Jurkat, Clone E6-1 (cell line): ENCODE results near the gene EIF3I.

Source experiments
- DNase-seq: peaks from one replicate; pipeline ENCODE4 v3.0.0-alpha.2; 2011; ENCODE audit warnings: low read depth, low spot score
- H3K4me3 ChIP-seq: 2 replicates; pipeline ENCODE4 v1.5.1; 2011; ENCODE audit warnings: mild to moderate bottlenecking, low read length, control low read depth, moderate library complexity

Gene EIF3I

DNA sequence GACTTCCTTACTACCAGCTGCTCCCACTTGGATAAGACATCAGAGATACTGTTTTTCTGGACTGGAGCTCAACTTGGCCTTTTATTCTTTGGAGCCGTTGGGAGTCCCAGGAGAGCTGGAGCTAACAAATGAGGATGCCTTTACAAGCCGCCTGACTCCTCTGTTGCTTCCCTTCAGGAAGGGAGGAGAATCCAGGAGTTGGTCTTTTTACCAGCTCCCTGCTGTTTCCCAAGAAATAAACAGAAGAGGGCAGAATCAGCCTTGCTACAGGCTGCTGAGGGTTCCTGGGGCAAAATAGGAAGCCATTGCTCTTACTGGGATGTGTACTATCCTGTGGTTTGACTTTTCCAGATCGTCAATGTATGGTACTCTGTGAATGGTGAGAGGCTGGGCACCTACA lies 1.5 kb downstream of the EIF3I start:
- peak overlapping the region; percentile 23 for H3K4me3 ChIP-seq
- DNase-seq, result no peak

DNA sequence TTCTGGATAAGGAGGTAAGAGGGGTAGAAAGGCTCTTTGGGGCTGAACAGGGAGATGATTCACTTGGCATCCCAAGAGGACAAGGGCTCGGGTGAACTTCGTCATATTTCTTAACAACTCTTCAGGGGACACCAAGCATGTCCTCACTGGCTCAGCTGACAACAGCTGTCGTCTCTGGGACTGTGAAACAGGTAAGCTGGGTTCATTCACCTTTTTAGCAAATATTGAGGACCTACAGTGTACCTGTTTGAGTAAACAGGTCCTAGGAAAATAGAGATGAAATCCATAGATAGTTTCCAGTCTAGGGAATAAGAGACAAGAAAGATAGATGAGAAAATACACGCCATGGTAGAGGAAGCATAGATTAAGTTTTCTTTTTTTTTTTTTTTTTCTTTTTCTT lies 2.1 kb downstream of the EIF3I start:
- H3K4me3 ChIP-seq, result no peak overlapping the region
- DNase-seq, result no peak

DNA sequence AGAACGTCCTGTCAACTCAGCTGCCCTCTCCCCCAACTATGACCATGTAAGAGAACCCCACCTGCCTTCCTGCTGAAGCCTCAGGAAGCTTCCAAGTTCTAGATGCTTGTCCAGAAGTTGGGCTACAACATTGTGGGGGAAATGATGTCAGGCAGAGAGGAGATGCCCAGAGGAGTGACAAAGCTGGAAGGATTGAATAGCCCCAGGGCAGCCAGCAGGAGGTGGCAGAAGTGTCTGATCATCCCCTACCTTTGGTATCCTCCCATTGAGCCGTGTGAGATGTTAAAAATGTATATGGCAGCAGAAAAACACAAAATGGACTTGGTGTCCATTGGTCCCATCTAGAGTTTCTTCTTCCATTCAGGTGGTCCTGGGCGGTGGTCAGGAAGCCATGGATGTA lies 6.6 kb downstream of the EIF3I start:
- DNase-seq, result no peak

DNA sequence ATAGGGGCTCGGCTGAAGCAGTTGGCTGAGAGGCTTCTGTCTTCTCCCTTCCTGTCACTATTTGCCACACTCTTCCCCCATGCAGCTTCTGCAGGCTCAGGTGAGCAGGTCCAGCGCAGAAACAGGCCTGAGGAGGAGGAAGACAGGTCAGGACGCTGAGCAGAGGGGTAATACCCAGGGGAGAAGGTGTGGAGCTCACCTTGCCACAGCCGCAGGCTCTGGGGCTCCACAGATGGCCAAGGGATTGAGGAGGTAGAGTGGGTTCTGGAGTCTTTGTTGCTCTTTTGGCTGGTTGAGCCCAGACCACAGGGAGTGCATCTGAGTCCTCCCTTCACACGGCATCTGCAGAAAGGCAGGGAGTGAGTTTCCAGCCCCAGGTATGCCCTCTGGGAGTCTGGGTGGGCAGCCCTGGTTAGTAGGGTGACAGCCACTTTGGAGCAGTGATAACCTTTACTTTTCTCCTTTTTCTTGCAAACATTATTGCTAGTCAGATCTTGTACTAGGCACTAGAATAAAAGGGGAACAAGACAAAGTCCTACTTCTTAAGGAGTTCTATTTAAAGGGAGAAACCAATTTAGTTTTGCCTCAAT lies 9.7 kb downstream of the EIF3I start:
- no peak for DNase-seq
- H3K4me3 ChIP-seq, result no peak overlapping the region

More for the DNA sequence above, 6.6 kb downstream of the EIF3I start:
- no peak overlapping the region for H3K4me3 ChIP-seq

DNA sequence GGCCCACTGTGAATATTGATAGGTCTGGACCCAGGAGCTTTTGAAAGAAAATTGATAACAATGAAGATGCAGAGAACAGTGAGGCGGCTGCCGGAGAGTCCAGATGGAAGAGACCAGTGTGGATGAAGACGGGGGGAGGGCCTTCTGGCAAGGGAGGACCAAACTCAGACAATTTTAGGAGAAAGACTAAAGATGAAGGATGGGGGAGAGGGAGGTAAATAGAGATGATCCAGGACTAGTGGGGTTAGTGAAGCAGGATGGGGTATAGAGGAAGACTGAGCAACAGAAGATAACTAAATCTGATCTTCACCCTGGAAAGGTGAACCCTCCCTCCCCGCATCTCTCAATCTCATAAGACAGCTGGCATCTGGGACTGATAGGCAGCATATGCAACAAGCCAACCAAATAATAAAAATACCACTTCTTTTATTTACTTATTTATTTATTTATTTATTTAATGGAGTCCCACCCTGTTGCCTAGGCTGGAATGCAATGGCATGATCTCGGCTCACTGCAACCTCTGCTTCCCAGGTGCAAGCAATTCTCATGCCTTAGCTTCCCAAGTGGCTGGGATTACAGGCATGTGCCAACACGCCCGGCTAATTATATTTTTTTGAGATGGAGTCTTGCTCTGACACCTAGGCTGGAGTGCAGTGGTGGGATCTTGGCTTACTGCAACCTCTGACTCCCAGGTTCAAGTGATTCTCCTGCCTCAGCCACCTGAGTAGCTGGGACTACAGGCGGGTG lies 10.5 kb downstream of the EIF3I start:
- no peak for DNase-seq
- no peak overlapping the region for H3K4me3 ChIP-seq

DNA sequence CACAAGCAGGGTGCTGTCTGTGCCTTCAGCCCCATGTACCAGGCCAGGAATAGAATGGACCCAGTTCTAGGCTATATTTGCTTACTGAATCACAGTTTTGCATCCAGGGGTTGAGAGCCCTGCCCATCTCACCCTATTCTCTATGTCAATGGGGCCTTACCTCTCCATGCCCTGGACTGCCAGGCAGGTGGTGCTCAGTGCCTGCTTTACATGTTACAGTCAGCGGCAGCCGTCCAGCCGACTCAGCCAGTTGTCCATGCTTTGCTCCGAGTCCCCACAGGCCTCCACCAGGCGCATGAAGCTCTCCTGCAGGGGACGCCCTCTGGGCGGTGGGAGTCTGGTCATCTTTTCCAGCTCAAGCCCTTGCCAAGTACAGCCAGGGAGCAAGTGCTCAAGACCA lies 12.6 kb downstream of the EIF3I start:
- no peak for DNase-seq

DNA sequence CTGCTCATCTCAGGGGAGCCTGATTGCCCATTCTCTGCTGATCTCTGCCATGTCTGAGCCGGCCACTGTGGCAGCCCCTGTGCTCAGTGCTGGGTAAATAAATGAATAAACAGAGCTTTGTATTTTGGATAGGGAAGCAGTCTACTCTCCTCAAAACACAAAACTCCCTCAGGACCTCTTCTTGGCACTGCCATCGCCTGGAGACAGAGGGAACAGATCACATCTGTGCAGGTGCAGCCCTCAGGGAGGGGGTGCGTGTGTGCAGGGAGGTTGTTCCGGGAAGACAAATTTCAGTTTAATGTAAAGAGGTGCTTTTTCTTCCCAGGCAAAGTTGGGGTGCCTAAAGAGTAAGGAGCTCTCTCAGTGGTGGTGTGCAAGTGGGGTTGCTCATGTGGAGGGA lies 17.1 kb downstream of the EIF3I start:
- no peak for DNase-seq
- no peak overlapping the region for H3K4me3 ChIP-seq

More for the DNA sequence above, 12.6 kb downstream of the EIF3I start:
- H3K4me3 ChIP-seq, result no peak overlapping the region

DNA sequence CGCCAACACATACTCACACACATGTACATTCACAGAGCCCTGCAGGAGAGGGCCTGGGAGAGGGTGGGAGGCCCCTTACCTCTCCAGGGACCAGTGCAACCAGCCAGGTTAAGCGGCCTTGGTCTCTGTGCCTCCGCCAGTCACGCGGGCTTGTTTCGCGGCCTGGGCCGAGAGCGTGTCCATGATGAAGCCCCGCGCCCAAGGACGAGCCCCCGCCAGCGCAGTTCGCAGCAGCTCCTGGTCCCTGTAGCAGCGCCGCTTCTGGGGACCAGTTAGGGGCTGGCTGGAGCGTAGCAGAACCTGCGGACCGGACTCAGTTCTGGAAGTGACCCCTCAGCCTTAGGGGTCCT lies 17.6 kb downstream of the EIF3I start:
- peak overlapping the region; percentile 48; the same call in 1 of the 2 replicates for H3K4me3 ChIP-seq
- no peak for DNase-seq

DNA sequence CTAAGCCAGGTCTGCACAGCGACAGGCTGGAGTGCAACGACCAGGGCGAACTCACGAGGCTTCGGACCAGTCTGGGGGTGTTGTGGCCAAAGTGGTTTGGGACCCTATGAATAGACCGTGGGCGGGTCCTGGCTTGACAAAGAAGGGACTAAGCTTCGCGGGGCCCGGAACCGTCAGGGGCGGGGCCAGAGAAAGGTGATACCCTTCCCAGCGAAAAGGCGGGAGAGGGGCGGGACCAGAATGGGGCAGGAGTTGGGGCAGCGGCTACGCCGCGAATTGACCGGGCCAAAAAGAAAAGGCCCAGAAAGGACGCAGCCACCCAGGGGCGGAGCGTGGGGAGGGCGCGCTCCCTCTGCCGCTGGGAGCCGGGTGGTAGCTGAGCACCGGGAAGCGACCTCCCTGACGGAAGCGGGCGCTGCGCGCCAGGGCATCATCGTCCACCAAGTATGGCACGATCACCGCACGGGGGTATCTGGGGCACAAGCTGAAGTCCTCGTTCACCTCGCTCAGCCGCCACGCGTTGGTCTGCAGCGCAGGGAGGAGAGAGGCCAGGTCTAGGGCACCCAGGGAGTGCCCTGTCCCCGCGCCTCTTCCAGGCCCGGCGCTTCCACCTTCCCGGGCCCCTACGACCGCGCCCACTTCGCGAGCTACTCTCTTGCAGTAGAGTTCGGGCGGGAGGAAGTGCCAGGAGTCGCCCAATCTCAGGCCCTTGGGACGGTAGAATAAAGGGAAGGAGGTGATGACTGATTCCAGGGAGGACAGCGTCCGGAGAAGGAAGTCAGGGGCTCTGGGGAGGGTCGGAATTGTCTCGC lies 18.1 kb downstream of the EIF3I start:
- peak overlapping the region; percentile 48 for H3K4me3 ChIP-seq
- no peak for DNase-seq

DNA sequence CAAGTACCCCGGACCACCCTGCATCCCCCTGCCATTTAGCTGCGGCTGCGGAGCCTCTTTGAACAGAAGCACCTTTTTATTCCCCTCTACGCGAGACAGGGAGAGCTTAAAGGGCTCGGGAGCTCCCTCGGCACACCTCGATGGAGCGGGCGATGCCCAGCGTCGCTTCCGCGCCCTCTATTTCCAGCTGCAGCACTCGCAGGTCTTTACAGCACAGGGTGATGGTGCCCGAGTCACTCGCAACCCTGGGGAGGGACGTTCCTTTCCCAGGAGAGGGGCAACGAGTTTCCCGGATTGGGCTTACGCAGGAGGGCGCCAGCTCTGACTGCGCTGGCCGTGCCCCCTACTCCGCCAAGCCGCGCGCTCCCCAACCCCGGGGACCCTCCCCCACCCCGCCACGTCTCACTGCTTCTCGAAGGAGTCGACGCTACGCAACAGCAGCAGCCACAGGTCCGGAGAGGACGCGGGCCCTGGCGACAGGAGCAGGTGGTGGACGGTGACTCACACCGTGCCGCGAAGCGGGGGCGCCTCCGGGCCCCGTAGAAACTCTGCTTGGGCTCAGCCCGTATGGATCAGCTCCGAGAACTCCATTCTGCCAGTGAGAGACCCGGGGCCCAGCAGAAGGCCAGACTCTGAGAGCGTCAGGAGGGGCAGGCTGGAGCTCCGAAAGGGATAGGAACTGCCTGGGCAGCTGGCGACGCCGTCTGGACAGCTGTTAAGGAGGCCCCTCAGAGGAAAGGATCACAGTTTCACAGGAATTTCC lies 19.0 kb downstream of the EIF3I start:
- no peak for DNase-seq
- no peak overlapping the region; the same call in 1 of the 2 replicates for H3K4me3 ChIP-seq

DNA sequence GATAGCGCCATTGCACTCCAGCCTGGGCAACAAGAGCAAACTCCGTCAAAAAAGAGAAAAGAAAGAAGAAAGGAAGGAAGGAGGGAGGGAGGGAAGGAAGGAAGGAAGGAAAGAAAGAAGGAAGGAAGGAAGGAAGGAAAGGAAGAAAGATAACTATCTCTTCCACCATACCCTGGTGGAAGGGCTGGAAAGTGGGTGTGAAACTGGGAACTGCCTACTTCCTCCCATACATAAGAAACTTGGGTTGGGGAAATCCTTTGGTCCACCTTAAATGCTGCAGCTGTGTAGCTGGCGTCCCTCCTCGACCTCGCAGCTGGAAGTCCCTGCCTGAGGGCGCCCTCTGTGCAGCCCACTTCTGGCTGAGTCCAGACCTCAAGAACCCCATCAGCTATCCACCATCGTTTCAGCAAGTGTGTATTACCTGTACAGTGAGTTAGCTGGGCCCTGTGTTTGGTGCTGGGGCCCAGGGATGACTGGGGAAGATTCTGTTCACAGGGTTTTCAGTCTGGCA lies 20.2 kb downstream of the EIF3I start:
- no peak overlapping the region for H3K4me3 ChIP-seq
- DNase-seq, result no peak

DNA sequence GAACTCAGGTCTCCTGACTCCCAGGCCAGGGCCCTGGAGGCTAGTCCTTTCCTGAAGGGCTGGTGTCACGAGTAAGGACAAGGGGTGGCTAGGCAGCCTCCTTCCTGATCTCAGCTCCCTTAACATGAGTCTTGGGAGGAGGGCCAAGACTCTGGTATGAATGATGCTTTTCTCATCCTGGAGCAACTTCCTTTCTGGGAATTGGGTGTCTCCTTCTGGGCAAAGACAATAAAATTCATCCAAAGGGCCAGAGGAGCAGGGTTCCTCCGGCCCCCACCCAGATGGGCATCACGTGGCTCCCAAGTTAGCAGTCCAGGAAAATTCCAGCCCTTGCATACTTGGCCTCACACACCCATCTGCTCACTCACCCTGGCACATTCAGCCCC lies 24.7 kb downstream of the EIF3I start, which contains the start of gene FAM167B:
Gene FAM167B (plus strand): TSS at position 335 of the 386 bp plus-strand sequence. CDS start 200 bp downstream, outside the sequence.
- DNase-seq, result no peak

DNA sequence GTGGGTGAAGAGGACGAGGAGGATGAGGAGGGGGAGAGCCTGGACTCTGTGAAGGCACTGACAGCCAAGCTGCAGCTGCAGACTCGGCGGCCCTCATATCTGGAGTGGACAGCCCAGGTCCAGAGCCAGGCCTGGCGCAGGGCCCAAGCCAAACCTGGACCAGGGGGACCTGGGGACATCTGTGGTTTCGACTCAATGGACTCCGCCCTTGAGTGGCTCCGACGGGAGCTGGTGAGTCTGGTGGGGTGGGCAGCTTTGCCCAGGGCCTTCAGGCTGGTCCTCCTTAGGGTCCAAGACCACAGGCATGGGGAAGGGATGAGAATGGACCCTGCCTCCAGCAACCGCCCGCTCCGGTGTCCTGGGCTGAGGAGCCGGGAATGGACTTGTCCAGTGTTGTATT lies 25.2 kb downstream of the EIF3I start:
- no peak for DNase-seq
- no peak overlapping the region for H3K4me3 ChIP-seq

More for the DNA sequence above, 24.7 kb downstream of the EIF3I start, which contains the start of gene FAM167B:
- H3K4me3 ChIP-seq, result peak within 1 kb of the TSS; percentile 43

DNA sequence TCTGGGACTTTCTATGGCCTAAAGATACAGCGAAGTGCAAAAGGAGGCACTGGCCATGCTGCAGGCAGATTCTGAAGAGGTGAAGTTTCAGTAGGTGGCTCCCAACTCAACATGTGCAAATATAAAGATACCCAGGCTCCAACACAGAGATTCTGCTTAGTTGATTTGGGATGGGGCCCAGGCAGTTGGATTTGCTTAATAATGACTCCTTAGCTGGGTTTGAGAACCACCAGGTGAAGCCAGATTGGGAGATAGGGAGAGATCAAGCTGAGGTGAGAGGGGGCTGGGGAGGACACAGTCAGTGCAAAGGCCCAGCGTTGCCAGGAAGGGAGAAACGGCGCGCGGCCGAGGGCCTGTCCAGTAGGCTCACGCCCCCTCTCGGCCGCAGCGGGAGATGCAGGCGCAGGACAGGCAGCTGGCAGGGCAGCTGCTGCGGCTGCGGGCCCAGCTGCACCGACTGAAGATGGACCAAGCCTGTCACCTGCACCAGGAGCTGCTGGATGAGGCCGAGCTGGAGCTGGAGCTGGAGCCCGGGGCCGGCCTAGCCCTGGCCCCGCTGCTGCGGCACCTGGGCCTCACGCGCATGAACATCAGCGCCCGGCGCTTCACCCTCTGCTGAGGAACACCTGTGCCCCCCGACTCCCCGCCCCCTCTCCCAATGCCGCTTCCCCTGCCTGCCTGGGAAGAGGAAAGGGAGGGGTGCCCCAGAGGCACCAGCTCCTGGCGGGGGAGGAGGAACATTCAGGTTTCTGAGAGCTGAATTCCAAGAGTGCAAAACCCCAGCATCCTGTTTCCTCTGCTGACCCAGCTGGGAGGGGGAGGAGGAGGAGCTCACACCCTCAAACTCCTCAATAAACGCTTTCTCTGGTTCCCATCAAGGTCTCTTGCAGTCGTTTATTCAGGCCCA lies 26.0 kb downstream of the EIF3I start:
- peak overlapping the region; percentile 43 for H3K4me3 ChIP-seq
- peak; percentile 83 for DNase-seq

DNA sequence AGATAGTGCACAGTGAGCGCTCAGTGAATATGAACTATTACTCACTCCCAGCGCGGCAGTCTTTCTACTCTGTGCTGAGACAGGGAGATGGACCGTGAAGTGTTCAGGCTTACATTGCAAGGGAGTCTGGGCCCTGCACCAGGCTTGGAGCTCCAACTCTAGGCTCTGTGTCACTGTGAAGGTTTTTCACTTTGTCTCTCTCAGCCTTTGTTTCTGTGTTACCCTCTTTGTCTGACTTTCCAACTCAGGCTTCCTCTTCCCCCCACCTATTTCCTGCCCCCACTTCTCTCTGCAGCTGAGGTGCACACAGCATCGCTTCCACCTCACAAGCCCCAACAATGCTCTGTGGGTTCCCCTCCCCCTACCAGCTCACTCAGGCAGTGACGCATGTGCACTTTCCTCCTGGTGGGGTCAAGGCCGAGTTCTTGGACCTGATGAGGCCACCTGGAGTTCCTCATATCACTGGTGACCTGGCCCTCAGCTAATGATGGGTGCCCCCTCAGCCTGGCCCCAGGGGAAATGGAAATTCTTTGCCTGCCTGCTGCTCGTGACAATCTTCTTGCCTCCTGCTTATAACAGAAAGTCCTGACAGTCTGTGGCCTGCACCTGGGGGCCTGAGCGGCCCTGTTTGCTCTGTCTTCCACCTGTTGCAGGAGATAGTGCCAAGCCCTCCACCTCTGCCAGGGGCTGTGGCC lies 27.8 kb downstream of the EIF3I start:
- DNase-seq, result peak; percentile 97

DNA sequence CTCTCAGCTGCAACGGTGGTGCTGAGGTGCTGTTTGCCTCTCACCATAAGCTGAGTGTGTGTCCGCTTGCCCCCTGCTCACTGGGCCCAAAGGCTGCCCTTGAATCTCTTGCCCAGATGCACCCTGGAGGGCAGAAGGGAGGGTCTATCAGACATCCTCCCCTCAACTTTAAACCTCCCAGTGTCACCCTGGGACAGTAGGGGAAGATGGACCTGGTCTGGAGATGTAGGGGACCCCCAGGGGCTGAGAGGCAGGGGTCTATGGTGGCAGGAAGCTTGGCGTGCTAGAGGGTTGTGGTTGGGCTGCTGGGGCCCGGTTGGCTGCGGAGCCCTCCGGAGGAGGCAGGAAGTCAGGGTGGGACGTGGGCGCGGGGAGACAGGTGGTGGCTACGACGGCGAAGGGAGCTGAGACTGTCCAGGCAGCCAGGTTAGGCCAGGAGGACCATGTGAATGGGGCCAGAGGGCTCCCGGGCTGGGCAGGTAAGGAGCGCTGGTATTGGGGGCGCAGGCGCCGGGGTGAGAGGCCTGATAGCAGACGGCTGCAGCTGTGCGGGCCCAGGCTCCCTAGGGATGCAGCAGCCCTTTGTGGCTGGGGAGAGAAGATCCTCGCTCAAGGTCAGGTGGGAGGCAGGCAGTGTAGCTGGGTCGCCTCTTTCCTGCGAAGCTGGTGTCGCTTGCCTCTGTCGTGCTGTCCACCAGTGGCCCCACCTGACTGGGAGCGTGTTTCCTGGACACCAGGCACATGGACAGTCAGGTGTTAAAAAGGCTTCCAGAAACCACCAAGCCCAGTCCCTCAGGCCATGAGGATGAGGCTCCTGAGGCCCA lies 28.9 kb downstream of the EIF3I start, which contains the start of gene LCK:
Gene LCK (plus strand): TSS at position 373 of the 824 bp plus-strand sequence. CDS start 23,065 bp downstream, outside the sequence.
- peak; percentile 78 for DNase-seq
- peak within 1 kb of the TSS; percentile 87 for H3K4me3 ChIP-seq

More for the DNA sequence above, 27.8 kb downstream of the EIF3I start:
- H3K4me3 ChIP-seq, result peak overlapping the region; percentile 87
